CD4-positive, alpha-beta T cell (primary cell): ENCODE results near the gene ZNF280D. TPM values are rescaled to one million over a fixed set of nuclear protein-coding genes. Genes with fewer than 3 reads are reported as not detected.

Experiments
- ATAC-seq: fragments of 200-7000 bp; cut with Tn5 transposase; one replicate; pipeline ENCODE4 v1.10.0; 2022; ENCODE audit warnings: mild to moderate bottlenecking; ENCODE audit not compliant: poor library complexity
- CTCF ChIA-PET: fragments of 350-600 bp; sonication (Branson Sonifier 250); formaldehyde crosslinking; loops from one replicate; lab custom pipeline; 2021; ENCODE audit warnings: antibody characterized with exemption, inconsistent platforms; lab: Charles Lee
- POLR2A ChIA-PET: fragments of 350-600 bp; sonication (Branson Sonifier 250); formaldehyde crosslinking; loops from one replicate; lab custom pipeline; 2021; ENCODE audit warnings: antibody characterized with exemption, inconsistent platforms; lab: Charles Lee
- DNase-seq, 14 experiments: peaks; one replicate each; pipeline ENCODE4 v3.0.0-alpha.2; 2013 to 2020; ENCODE audit warnings: mixed read lengths in 2 of 14
- H3K27ac ChIP-seq, 2 donors: one replicate each; pipeline versions ENCODE4 v1.5.1 to v1.7.0; 2013; ENCODE audit warnings: low read length in 2 of 2, low read depth in 1 of 2, mild to moderate bottlenecking in 1 of 2
- H3K27me3 ChIP-seq, 2 experiments: 1 replicate in 1 of 2; 2 replicates in 1 of 2; pipeline versions ENCODE4 v1.6.1 to v1.7.0; 2013; ENCODE audit warnings: low read length in 2 of 2, control low read depth in 1 of 2, mild to moderate bottlenecking in 1 of 2, moderate library complexity in 1 of 2; ENCODE audit not compliant: insufficient read depth in 2 of 2, control insufficient read depth in 1 of 2
- H3K36me3 ChIP-seq: one replicate; pipeline ENCODE4 v1.6.1; 2013; ENCODE audit warnings: low read length, control low read depth; ENCODE audit not compliant: insufficient read depth
- H3K4me1 ChIP-seq: one replicate; pipeline ENCODE4 v1.6.1; 2013; ENCODE audit warnings: low read length, control low read depth; ENCODE audit not compliant: insufficient read depth
- H3K4me3 ChIP-seq: one replicate; pipeline ENCODE4 v1.5.1; 2013; ENCODE audit warnings: mild to moderate bottlenecking, low read length, moderate library complexity
- H3K9me3 ChIP-seq, 2 experiments: 1 replicate in 1 of 2; 2 replicates in 1 of 2; pipeline versions ENCODE4 v1.6.1 to v1.7.0; 2013; ENCODE audit warnings: low read length in 2 of 2, mild to moderate bottlenecking in 2 of 2, control low read depth in 1 of 2, moderate library complexity in 1 of 2; ENCODE audit not compliant: control insufficient read depth in 1 of 2, insufficient read depth in 1 of 2
- H3K27ac Mint-ChIP-seq: one replicate; pipeline ENCODE4 v1.8.0; 2020; ENCODE audit warnings: mixed read lengths
- H3K27me3 Mint-ChIP-seq: one replicate; pipeline ENCODE4 v1.8.0; 2021; ENCODE audit warnings: mixed read lengths
- H3K36me3 Mint-ChIP-seq: one replicate; pipeline ENCODE4 v1.8.0; 2021; ENCODE audit warnings: low read depth, mixed read lengths
- H3K4me1 Mint-ChIP-seq: one replicate; pipeline ENCODE4 v1.8.0; 2021; ENCODE audit warnings: low read depth, mixed read lengths
- H3K4me3 Mint-ChIP-seq: one replicate; pipeline ENCODE4 v1.8.0; 2020; ENCODE audit warnings: mild to moderate bottlenecking, mixed read lengths
- H3K9me3 Mint-ChIP-seq: one replicate; pipeline ENCODE4 v1.8.0; 2020; ENCODE audit warnings: mixed read lengths
- CTCF ChIP-seq: fragments of 200-600 bp; IDR thresholded peaks from one replicate; pipeline ENCODE4 v1.8.0; 2022; ENCODE audit warnings: antibody characterized with exemption, mild to moderate bottlenecking
- intact Hi-C, 2 experiments: fragments of 100-400 bp; cut with DNase I in 1 of 2; cut with micrococcal nuclease in 1 of 2; formaldehyde crosslinking; loops; one replicate each; pipeline versions ENCODE4 v1.15.1 to v1.9.0; 2023 to 2025; cut with DNase I, micrococcal nuclease
- total RNA-seq, 174 experiments: library from RNA in 2 of 174; stranded (reverse) in 2 of 174; gene quantifications; one replicate each; pipeline ENCODE4 v1.2.3 and lab custom pipeline; 2021 to 2026

Gene ZNF280D
- total RNA-seq, 2 experiments from 2014 or later: 27.2 to 30.3 TPM

- H3K4me3 Mint-ChIP-seq: no peak overlapping the region
- CTCF ChIA-PET: interaction anchor here (0.7 kb wide), 1 partner anchor 27 kb away, joined by 5 read pairs; no protein-coding TSS in a partner anchor
- DNase-seq (no peak), ATAC-seq (no peak)
- no peaks in the 10 kb centered on the region for H3K4me1 Mint-ChIP-seq
- Histone ChIP-seq H3K27me3 (no peaks in the 10 kb centered on the region), H3K36me3 (no peaks in the 10 kb centered on the region), H3K27ac (no peak overlapping the region), H3K4me3 (no peak overlapping the region), H3K9me3 (no peaks in the 10 kb centered on the region), H3K4me1 (no peaks in the 10 kb centered on the region)
- POLR2A ChIA-PET: no interaction called here
- no peaks in the 10 kb centered on the region for H3K36me3 Mint-ChIP-seq
- H3K27ac Mint-ChIP-seq: no peak overlapping the region
- TF ChIP-seq CTCF: no peak
- H3K27me3 Mint-ChIP-seq: no peaks in the 10 kb centered on the region
- H3K9me3 Mint-ChIP-seq: no peaks in the 10 kb centered on the region
- intact Hi-C loops: loop anchor here in 1 of 2 experiments (10.0 kb wide), 2 partner anchors 175 to 965 kb away; partner anchors contain the start of genes POLR2M and TCF12
These were observed 6.2 kb upstream of the ZNF280D start for GRCh38 chr15:56739474-56739873.

- Mint-ChIP-seq H3K27me3 (no peaks in the 10 kb centered on the region), H3K27ac (no peak overlapping the region), H3K36me3 (peaks cover under 1% of the 10 kb centered on the region), H3K9me3 (no peaks in the 10 kb centered on the region), H3K4me3 (no peak overlapping the region), H3K4me1 (peaks cover 1% of the 10 kb centered on the region)
- DNase-seq: no peak
- no peak overlapping the region for H3K4me3 ChIP-seq
- no peak for ATAC-seq
- no peak overlapping the region for H3K27ac ChIP-seq
- H3K4me1 ChIP-seq: peaks cover 9% of the 10 kb centered on the region
- no peaks in the 10 kb centered on the region for H3K9me3 ChIP-seq
- intact Hi-C loops: loop anchor here in 1 of 2 experiments (10.0 kb wide), 2 partner anchors 177 to 967 kb away; partner anchors contain the start of genes POLR2M and TCF12
- H3K36me3 ChIP-seq: no peaks in the 10 kb centered on the region
- CTCF ChIA-PET: no interaction called here
- H3K27me3 ChIP-seq: no peaks in the 10 kb centered on the region
- TF ChIP-seq CTCF: no peak
- POLR2A ChIA-PET: no interaction called here
These were observed 4.5 kb upstream of the ZNF280D start for GRCh38 chr15:56737791-56738190.

GRCh38 chr15:56736881-56737707, 3.8 kb upstream of the ZNF280D start:
- TF ChIP-seq CTCF: no peak
- no peak overlapping the region for H3K27ac ChIP-seq
- intact Hi-C loops: loop anchor here in 1 of 2 experiments (10.0 kb wide), 2 partner anchors 178 to 968 kb away; partner anchors contain the start of genes POLR2M and TCF12
- ATAC-seq (no peak), DNase-seq (no peak)
- ChIA-PET CTCF (no interaction called here), POLR2A (no interaction called here)
- H3K4me3 ChIP-seq: no peak overlapping the region
- Mint-ChIP-seq H3K27ac (no peak overlapping the region), H3K4me1 (peaks cover 8% of the 10 kb centered on the region), H3K27me3 (no peaks in the 10 kb centered on the region), H3K4me3 (no peak overlapping the region), H3K36me3 (peaks cover 8% of the 10 kb centered on the region), H3K9me3 (no peaks in the 10 kb centered on the region)
- H3K36me3 ChIP-seq: no peaks in the 10 kb centered on the region
- peaks cover 15% of the 10 kb centered on the region for H3K4me1 ChIP-seq
- no peaks in the 10 kb centered on the region for H3K9me3 ChIP-seq
- no peaks in the 10 kb centered on the region for H3K27me3 ChIP-seq
